ENCODE results near the gene CNTN1. TPM values are rescaled to one million over a fixed set of nuclear protein-coding genes. Genes with fewer than 3 reads are reported as not detected.

The CNTN1 gene
- total RNA-seq, 1 experiment from 2014 or later = not detected

GRCh38 chr12:41018010-41018409 is 325.8 kb downstream of the CNTN1 start:
- Mint-ChIP-seq H3K4me3 (ENCODE audit: unreplicated experiment) (no peak overlapping the region), H3K27ac (ENCODE audit: low read depth, unreplicated experiment) (no peak overlapping the region), H3K36me3 (ENCODE audit: insufficient read depth, unreplicated experiment) (no peaks in the 10 kb centered on the region), H3K9me3 (ENCODE audit: unreplicated experiment) (no peaks in the 10 kb centered on the region), H3K27me3 (ENCODE audit: insufficient read depth, unreplicated experiment) (peaks cover 40% of the 10 kb centered on the region), H3K4me1 (ENCODE audit: insufficient read depth, unreplicated experiment) (no peaks in the 10 kb centered on the region)
- intact Hi-C loops (cut with micrococcal nuclease) = no loop called here
- ChIA-PET CTCF (interaction anchor here (0.6 kb wide), 1 partner anchor 8 kb away, joined by 3 read pairs; no protein-coding TSS in a partner anchor), POLR2A (no interaction called here)
- no TSS peak for BruUV-seq (replicated peaks)
- no peak for DNase-seq (ENCODE audit: unreplicated experiment)
- TF ChIP-seq, protein P1, sequence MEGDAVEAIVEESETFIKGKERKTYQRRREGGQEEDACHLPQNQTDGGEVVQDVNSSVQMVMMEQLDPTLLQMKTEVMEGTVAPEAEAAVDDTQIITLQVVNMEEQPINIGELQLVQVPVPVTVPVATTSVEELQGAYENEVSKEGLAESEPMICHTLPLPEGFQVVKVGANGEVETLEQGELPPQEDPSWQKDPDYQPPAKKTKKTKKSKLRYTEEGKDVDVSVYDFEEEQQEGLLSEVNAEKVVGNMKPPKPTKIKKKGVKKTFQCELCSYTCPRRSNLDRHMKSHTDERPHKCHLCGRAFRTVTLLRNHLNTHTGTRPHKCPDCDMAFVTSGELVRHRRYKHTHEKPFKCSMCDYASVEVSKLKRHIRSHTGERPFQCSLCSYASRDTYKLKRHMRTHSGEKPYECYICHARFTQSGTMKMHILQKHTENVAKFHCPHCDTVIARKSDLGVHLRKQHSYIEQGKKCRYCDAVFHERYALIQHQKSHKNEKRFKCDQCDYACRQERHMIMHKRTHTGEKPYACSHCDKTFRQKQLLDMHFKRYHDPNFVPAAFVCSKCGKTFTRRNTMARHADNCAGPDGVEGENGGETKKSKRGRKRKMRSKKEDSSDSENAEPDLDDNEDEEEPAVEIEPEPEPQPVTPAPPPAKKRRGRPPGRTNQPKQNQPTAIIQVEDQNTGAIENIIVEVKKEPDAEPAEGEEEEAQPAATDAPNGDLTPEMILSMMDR (IDR thresholded peaks at IDR 0.05; ENCODE audit: unreplicated experiment) = no peak

- Mint-ChIP-seq H3K4me3 (ENCODE audit: unreplicated experiment) (no peak overlapping the region), H3K36me3 (ENCODE audit: insufficient read depth, unreplicated experiment) (no peaks in the 10 kb centered on the region), H3K9me3 (ENCODE audit: unreplicated experiment) (no peaks in the 10 kb centered on the region), H3K27me3 (ENCODE audit: insufficient read depth, unreplicated experiment) (peaks cover 40% of the 10 kb centered on the region), H3K4me1 (ENCODE audit: insufficient read depth, unreplicated experiment) (no peaks in the 10 kb centered on the region), H3K27ac (ENCODE audit: low read depth, unreplicated experiment) (no peak overlapping the region)
- ChIA-PET CTCF (interaction anchor here (0.8 kb wide), 1 partner anchor 1463 kb away, joined by 3 read pairs; no protein-coding TSS in a partner anchor), POLR2A (no interaction called here)
- DNase-seq (ENCODE audit: unreplicated experiment) = no peak
- intact Hi-C loops (cut with micrococcal nuclease) = no loop called here
- BruUV-seq (replicated peaks) = no TSS peak
- TF ChIP-seq, protein P1 (IDR thresholded peaks at IDR 0.05; ENCODE audit: unreplicated experiment) = no peak
These were observed 327.2 kb downstream of the CNTN1 start for GRCh38 chr12:41019461-41019860.

GRCh38 chr12:41023836-41024235 is 331.6 kb downstream of the CNTN1 start:
- TF ChIP-seq, protein P1 (IDR thresholded peaks at IDR 0.05; ENCODE audit: unreplicated experiment) = no peak
- ChIA-PET CTCF (no interaction called here), POLR2A (no interaction called here)
- no peaks in the 10 kb centered on the region for H3K36me3 Mint-ChIP-seq (ENCODE audit: insufficient read depth, unreplicated experiment)
- H3K27me3 Mint-ChIP-seq (ENCODE audit: insufficient read depth, unreplicated experiment) = peaks cover 59% of the 10 kb centered on the region
- intact Hi-C loops (cut with micrococcal nuclease) = no loop called here
- no peak overlapping the region for H3K4me3 Mint-ChIP-seq (ENCODE audit: unreplicated experiment)
- no peaks in the 10 kb centered on the region for H3K4me1 Mint-ChIP-seq (ENCODE audit: insufficient read depth, unreplicated experiment)
- H3K9me3 Mint-ChIP-seq (ENCODE audit: unreplicated experiment) = no peaks in the 10 kb centered on the region
- no peak overlapping the region for H3K27ac Mint-ChIP-seq (ENCODE audit: low read depth, unreplicated experiment)
- DNase-seq (ENCODE audit: unreplicated experiment) = no peak
- BruUV-seq (replicated peaks) = no TSS peak

DNA sequence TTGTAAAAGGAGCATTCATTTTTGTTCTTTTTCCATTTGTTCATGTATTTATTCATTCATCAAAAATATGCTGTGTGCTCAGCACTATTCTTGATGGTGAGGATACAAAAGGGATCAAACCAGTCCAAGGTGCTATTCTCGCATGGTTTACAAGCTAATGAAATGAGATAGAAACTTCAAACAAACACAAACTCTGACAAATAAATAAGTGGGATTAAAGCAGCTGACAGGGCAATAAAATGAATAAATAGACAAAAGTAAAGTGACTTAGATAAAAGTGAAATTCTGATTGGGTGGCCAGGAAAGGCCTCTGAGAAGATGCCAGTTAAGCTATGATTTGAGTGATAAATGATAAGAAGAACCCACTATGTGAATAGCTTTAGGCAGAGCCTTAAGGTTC is 333.9 kb downstream of the CNTN1 start:
- no peak overlapping the region for H3K4me3 Mint-ChIP-seq (ENCODE audit: unreplicated experiment)
- H3K27me3 Mint-ChIP-seq (ENCODE audit: insufficient read depth, unreplicated experiment) = peaks cover 47% of the 10 kb centered on the region
- intact Hi-C loops (cut with micrococcal nuclease) = no loop called here
- BruUV-seq (replicated peaks) = no TSS peak
- H3K27ac Mint-ChIP-seq (ENCODE audit: low read depth, unreplicated experiment) = no peak overlapping the region
- TF ChIP-seq, protein P1 (IDR thresholded peaks at IDR 0.05; ENCODE audit: unreplicated experiment) = no peak
- H3K9me3 Mint-ChIP-seq (ENCODE audit: unreplicated experiment) = no peaks in the 10 kb centered on the region
- ChIA-PET CTCF (interaction anchor here (0.6 kb wide), 1 partner anchor 8 kb away, joined by 3 read pairs; no protein-coding TSS in a partner anchor), POLR2A (no interaction called here)
- H3K4me1 Mint-ChIP-seq (ENCODE audit: insufficient read depth, unreplicated experiment) = no peaks in the 10 kb centered on the region
- DNase-seq (ENCODE audit: unreplicated experiment) = no peak
- H3K36me3 Mint-ChIP-seq (ENCODE audit: insufficient read depth, unreplicated experiment) = no peaks in the 10 kb centered on the region
